Nephron (organoid): ENCODE data around the gene TSHZ1.

Experiments
- H3K27ac Mint-ChIP-seq, 3 experiments: 2 replicates each; pipeline ENCODE4 v1.8.0; 2020; ENCODE audit warnings: mixed read lengths in 3 of 3, mild to moderate bottlenecking in 2 of 3, moderate library complexity in 1 of 3
- H3K27me3 Mint-ChIP-seq: 2 replicates; pipeline ENCODE4 v1.8.0; 2021; ENCODE audit warnings: low read depth, mild to moderate bottlenecking, moderate library complexity, mixed read lengths
- H3K36me3 Mint-ChIP-seq: 2 replicates; pipeline ENCODE4 v1.8.0; 2020; ENCODE audit warnings: low read depth, mixed read lengths
- H3K4me1 Mint-ChIP-seq: 2 replicates; pipeline ENCODE4 v1.8.0; 2020; ENCODE audit warnings: mixed read lengths
- H3K4me3 Mint-ChIP-seq, 3 experiments: 2 replicates each; pipeline ENCODE4 v1.8.0; 2020; ENCODE audit warnings: mild to moderate bottlenecking in 3 of 3, mixed read lengths in 3 of 3, moderate library complexity in 2 of 3
- H3K9me3 Mint-ChIP-seq: 2 replicates; pipeline ENCODE4 v1.8.0; 2020; ENCODE audit warnings: mixed read lengths
- TF ChIP-seq, protein P1 (sequence below), 3 experiments: fragments of 200-600 bp; sonication (generic); IDR thresholded peaks; one replicate each; pipeline ENCODE4 v1.5.0; 2021; ENCODE audit warnings: antibody characterized with exemption in 3 of 3; ENCODE audit not compliant: unreplicated experiment in 3 of 3

Gene TSHZ1

DNA sequence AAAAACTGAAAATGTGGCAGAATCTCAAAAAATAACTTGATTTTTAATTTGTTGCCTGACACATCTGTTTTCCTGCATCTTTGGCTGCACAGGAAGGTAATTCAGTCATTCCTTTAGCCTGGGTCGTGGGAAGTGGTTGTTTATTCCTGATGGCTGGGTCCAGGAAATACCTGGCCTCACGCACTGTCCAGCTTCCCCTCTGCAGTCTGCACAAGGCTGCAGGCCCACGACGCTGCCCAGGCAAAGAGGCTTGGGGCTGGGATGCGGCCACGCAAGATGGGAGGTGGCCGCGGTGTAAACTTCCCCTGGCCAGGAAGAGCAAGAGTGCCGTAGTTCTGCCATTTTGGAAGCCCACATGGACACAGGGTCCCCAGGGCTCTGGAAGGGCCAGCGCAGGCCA is 28.2 kb downstream of the TSHZ1 start:
- TF ChIP-seq, protein P1, sequence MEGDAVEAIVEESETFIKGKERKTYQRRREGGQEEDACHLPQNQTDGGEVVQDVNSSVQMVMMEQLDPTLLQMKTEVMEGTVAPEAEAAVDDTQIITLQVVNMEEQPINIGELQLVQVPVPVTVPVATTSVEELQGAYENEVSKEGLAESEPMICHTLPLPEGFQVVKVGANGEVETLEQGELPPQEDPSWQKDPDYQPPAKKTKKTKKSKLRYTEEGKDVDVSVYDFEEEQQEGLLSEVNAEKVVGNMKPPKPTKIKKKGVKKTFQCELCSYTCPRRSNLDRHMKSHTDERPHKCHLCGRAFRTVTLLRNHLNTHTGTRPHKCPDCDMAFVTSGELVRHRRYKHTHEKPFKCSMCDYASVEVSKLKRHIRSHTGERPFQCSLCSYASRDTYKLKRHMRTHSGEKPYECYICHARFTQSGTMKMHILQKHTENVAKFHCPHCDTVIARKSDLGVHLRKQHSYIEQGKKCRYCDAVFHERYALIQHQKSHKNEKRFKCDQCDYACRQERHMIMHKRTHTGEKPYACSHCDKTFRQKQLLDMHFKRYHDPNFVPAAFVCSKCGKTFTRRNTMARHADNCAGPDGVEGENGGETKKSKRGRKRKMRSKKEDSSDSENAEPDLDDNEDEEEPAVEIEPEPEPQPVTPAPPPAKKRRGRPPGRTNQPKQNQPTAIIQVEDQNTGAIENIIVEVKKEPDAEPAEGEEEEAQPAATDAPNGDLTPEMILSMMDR (IDR thresholded peaks at IDR 0.05; ENCODE audit: unreplicated experiment in 3 of 3) = no peak
- Mint-ChIP-seq H3K4me3 (no peak overlapping the region), H3K4me1 (peaks cover 33% of the 10 kb centered on the region), H3K36me3 (peaks cover 53% of the 10 kb centered on the region), H3K27ac (peak overlapping the region; percentile 20 to 81 (median 29)), H3K27me3 (no peaks in the 10 kb centered on the region), H3K9me3 (no peaks in the 10 kb centered on the region)

DNA sequence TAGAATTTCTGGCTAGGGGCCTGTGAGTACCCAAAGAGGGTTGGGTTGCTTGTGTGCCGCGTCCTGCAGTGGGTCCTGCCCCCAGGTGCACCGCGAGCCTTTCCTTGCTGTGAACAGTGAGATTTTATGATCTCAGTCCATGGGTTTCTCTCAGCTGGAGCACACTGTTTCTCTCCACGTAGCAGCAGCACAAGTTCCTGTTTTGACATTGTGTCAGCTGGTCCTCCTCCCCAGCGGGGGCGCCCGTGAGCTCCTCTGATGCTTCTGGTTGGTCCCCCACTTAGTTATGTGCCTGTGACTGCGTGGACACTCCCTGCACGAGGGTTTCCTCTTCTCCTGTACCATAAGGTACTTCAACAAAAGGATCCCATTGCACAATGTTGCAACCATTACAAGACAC is 29.8 kb downstream of the TSHZ1 start:
- H3K36me3 Mint-ChIP-seq = peaks cover 53% of the 10 kb centered on the region
- peaks cover 43% of the 10 kb centered on the region for H3K4me1 Mint-ChIP-seq
- no peak overlapping the region for H3K4me3 Mint-ChIP-seq
- TF ChIP-seq, protein P1 (IDR thresholded peaks at IDR 0.05; ENCODE audit: unreplicated experiment in 3 of 3) = no peak
- no peaks in the 10 kb centered on the region for H3K9me3 Mint-ChIP-seq
- H3K27me3 Mint-ChIP-seq = no peaks in the 10 kb centered on the region
- H3K27ac Mint-ChIP-seq = peak overlapping the region in 1 of 3 experiments; percentile 35

DNA sequence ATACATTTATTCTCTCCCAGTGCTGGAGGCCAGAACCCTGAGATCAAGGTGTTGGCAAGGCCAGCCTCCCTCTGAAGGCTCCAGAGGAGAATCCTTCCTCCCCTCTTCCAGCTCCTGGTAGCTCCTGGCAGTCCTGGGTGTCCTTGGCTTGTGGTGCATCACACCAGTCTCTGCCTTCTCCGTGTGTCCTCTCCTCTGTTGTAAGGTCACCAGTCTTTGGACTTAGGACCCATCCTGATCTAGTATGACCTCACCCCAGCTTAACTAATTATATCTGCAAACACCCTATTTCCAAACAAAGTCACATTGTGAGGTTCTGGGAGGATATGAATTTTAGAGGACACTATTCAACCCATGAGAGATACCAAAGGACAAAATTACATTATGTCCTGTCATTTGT is 31.1 kb downstream of the TSHZ1 start:
- Mint-ChIP-seq H3K4me1 (peaks cover 50% of the 10 kb centered on the region), H3K27me3 (no peaks in the 10 kb centered on the region), H3K27ac (no peak overlapping the region), H3K9me3 (no peaks in the 10 kb centered on the region), H3K36me3 (peaks cover 46% of the 10 kb centered on the region), H3K4me3 (no peak overlapping the region)
- TF ChIP-seq, protein P1 (IDR thresholded peaks at IDR 0.05; ENCODE audit: unreplicated experiment in 3 of 3) = no peak

GRCh38 chr18:75244351-75245313 is 34.0 kb downstream of the TSHZ1 start:
- Mint-ChIP-seq H3K4me3 (no peak overlapping the region), H3K36me3 (peaks cover 35% of the 10 kb centered on the region), H3K4me1 (peaks cover 60% of the 10 kb centered on the region), H3K9me3 (no peaks in the 10 kb centered on the region), H3K27me3 (no peaks in the 10 kb centered on the region), H3K27ac (peak overlapping the region; percentile 22 to 93 (median 60))
- TF ChIP-seq, protein P1 (IDR thresholded peaks at IDR 0.05; ENCODE audit: unreplicated experiment in 3 of 3) = peak; percentile 20 to 48 (median 27)

DNA sequence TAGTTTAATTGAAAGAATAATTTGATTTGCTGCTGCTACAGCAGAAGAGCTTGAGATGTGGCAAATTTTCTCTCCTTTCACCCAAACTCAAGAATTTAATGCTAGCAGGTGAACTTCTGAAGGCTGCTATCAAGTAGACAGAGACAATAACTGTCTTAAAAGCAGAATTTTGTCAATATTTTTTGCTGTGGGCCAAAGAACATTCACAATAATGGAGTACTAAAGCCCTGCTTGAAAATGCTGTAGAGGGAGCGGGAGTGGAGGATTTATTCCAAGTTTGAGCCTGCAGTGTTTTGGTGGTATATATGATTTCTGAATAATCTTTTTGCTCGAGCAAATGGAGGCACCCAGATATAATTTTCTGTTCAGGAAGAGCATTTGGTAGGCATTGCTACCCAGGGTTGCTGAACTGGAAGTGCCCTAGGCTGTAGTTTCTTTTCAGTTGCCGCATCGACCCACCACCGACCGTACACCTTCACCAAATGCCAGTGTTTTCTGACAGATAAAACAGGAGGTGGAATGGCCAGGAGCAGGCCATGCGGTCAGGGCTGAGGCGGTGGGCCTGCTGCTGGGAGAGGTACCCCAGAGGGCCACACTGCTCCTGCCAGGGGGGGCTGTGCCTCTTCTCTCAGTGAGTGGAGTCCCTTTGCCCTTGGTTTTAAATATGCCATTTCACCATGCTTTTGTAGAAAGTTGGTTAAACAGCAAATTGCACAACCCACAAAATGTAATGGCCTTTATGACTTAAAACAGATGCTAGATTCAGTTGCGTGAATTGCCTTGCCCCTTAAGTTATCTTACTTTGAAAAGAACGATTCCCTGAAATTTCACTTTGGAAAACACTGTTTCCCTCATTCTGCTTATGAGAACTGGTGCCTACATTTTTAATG is 36.4 kb downstream of the TSHZ1 start:
- no peaks in the 10 kb centered on the region for H3K27me3 Mint-ChIP-seq
- H3K4me1 Mint-ChIP-seq = peaks cover 69% of the 10 kb centered on the region
- H3K36me3 Mint-ChIP-seq = peaks cover 14% of the 10 kb centered on the region
- H3K9me3 Mint-ChIP-seq = no peaks in the 10 kb centered on the region
- TF ChIP-seq, protein P1 (IDR thresholded peaks at IDR 0.05; ENCODE audit: unreplicated experiment in 3 of 3) = no peak
- H3K4me3 Mint-ChIP-seq = peak overlapping the region; percentile 61 to 82 (median 76)
- H3K27ac Mint-ChIP-seq = peak overlapping the region; percentile 79 to 93 (median 92)
